GM19193 (cell line): ENCODE measurements around the gene PPIG.

Experiments used
- POLR2A ChIP-seq: IDR thresholded peaks from 4 replicates; pipeline ENCODE4 v1.6.1; 2011; ENCODE audit not compliant: insufficient read depth, insufficient read length; ENCODE audit errors: extremely low read depth

PPIG gene

GRCh38 chr2:169590804-169591203 lies 6.7 kb downstream of the PPIG start:
- no peak for TF ChIP-seq POLR2A

GRCh38 chr2:169598982-169599381 lies 14.8 kb downstream of the PPIG start:
- no peak for TF ChIP-seq POLR2A

- no peak for TF ChIP-seq POLR2A
Measured at GRCh38 chr2:169599568-169599967, 15.4 kb downstream of the PPIG start.

- TF ChIP-seq POLR2A, result no peak
Measured at GRCh38 chr2:169609264-169609663, 25.1 kb downstream of the PPIG start.

- no peak for TF ChIP-seq POLR2A
Measured at GRCh38 chr2:169613876-169614275, 29.7 kb downstream of the PPIG start.

GRCh38 chr2:169619946-169620345 lies 35.8 kb downstream of the PPIG start:
- TF ChIP-seq POLR2A, result no peak

- TF ChIP-seq POLR2A, result no peak
Measured at GRCh38 chr2:169620509-169620908, 36.4 kb downstream of the PPIG start.

GRCh38 chr2:169623235-169623634 lies 39.1 kb downstream of the PPIG start:
- no peak for TF ChIP-seq POLR2A

GRCh38 chr2:169625781-169626180 lies 41.6 kb downstream of the PPIG start:
- no peak for TF ChIP-seq POLR2A

- TF ChIP-seq POLR2A, result no peak
Measured at GRCh38 chr2:169636440-169637097, 52.4 kb downstream of the PPIG start.

GRCh38 chr2:169637620-169638019 lies 53.5 kb downstream of the PPIG start:
- no peak for TF ChIP-seq POLR2A

- TF ChIP-seq POLR2A, result no peak
Measured at GRCh38 chr2:169640104-169640503, 56.0 kb downstream of the PPIG start.

GRCh38 chr2:169641464-169641863 lies 57.3 kb downstream of the PPIG start:
- no peak for TF ChIP-seq POLR2A

- TF ChIP-seq POLR2A, result no peak
Measured at GRCh38 chr2:169644173-169644572, 60.0 kb downstream of the PPIG start.

- TF ChIP-seq POLR2A, result no peak
Measured at GRCh38 chr2:169647496-169647895, 63.3 kb downstream of the PPIG start.

GRCh38 chr2:169649278-169649677 lies 65.1 kb downstream of the PPIG start:
- no peak for TF ChIP-seq POLR2A

GRCh38 chr2:169653636-169654035 lies 69.5 kb downstream of the PPIG start:
- TF ChIP-seq POLR2A, result no peak

- no peak for TF ChIP-seq POLR2A
Measured at GRCh38 chr2:169656164-169656563, 72.0 kb downstream of the PPIG start.

GRCh38 chr2:169658877-169659276 lies 74.7 kb downstream of the PPIG start:
- no peak for TF ChIP-seq POLR2A
